ENCODE results near the gene MTX1.

The MTX1 gene

GRCh38 chr1:155199792-155200191 is 8.7 kb upstream of the MTX1 start:
- H3K36me3 ChIP-seq (ENCODE audit: low read depth), result 0 out of 2 replicates have a peak, but pooled peaks cover 5% of the 10 kb centered on the region
- H3K27ac ChIP-seq (ENCODE audit: poor library complexity, severe bottlenecking), result no peak overlapping the region
- H3K9me3 ChIP-seq (ENCODE audit: severe bottlenecking), result no peaks in the 10 kb centered on the region
- no peak for DNase-seq (ENCODE audit: low spot score)
- ATAC-seq (ENCODE audit: low read depth), result no peak
- H3K4me1 ChIP-seq (ENCODE audit: insufficient read depth, poor library complexity, severe bottlenecking), result no peaks in the 10 kb centered on the region
- no peak for TF ChIP-seq CTCF (IDR thresholded peaks at IDR 0.05; ENCODE audit: poor library complexity, severe bottlenecking)
- no peaks in the 10 kb centered on the region for H3K27me3 ChIP-seq (ENCODE audit: insufficient read depth, poor library complexity, severe bottlenecking)
- H3K4me3 ChIP-seq (ENCODE audit: severe bottlenecking), result no peak overlapping the region

DNA sequence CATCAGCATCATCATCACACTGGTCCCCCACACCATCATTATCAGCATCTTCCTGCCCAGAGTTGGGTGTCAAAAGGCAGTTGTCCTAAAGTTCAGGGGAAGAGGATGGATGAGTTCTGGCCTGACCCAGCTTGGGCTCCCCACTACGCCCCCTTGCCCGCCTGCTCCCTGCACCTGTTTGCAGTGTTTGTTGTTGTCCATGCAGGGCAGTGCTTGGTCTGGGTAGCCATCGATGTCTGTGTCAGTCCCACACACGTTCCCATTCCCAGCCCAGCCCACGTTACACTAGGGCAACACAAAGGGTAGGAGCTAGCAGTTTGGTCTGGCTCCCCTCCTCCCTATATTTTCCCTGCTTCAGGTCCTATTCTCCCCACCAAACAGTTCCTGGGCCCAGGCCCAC is 7.6 kb upstream of the MTX1 start:
- no peak for DNase-seq (ENCODE audit: low spot score)
- Histone ChIP-seq H3K36me3 (ENCODE audit: low read depth) (0 out of 2 replicates have a peak, but pooled peaks cover 5% of the 10 kb centered on the region), H3K27ac (ENCODE audit: poor library complexity, severe bottlenecking) (no peak overlapping the region), H3K4me1 (ENCODE audit: insufficient read depth, poor library complexity, severe bottlenecking) (no peaks in the 10 kb centered on the region), H3K9me3 (ENCODE audit: severe bottlenecking) (no peaks in the 10 kb centered on the region), H3K27me3 (ENCODE audit: insufficient read depth, poor library complexity, severe bottlenecking) (no peaks in the 10 kb centered on the region), H3K4me3 (ENCODE audit: severe bottlenecking) (no peak overlapping the region)
- no peak for TF ChIP-seq CTCF (IDR thresholded peaks at IDR 0.05; ENCODE audit: poor library complexity, severe bottlenecking)
- ATAC-seq (ENCODE audit: low read depth), result no peak

DNA sequence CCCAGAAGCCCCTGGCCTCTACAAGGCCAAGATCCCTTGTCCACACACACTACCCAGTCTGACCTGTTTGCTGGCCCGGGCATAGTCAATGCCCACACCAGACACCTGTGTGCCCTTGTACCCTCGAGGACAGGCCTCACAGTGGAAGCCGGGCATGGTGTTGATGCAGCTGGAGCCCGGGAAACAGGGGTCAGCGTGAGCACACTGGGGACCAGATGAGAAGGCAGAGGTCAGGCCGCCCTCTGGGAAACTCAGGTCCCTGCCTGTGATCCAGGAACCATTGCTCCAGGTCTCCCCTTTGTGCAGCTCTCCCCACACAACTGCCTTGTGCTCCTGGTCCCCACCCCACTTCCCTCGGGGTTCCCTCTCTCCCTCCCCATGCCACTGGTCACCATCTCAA is 6.3 kb upstream of the MTX1 start:
- H3K27ac ChIP-seq (ENCODE audit: poor library complexity, severe bottlenecking), result no peak overlapping the region
- ATAC-seq (ENCODE audit: low read depth) (no peak), DNase-seq (ENCODE audit: low spot score) (no peak)
- no peak for TF ChIP-seq CTCF (IDR thresholded peaks at IDR 0.05; ENCODE audit: poor library complexity, severe bottlenecking)
- no peaks in the 10 kb centered on the region for H3K4me1 ChIP-seq (ENCODE audit: insufficient read depth, poor library complexity, severe bottlenecking)
- 0 out of 2 replicates have a peak, but pooled peaks cover 3% of the 10 kb centered on the region for H3K36me3 ChIP-seq (ENCODE audit: low read depth)
- no peaks in the 10 kb centered on the region for H3K27me3 ChIP-seq (ENCODE audit: insufficient read depth, poor library complexity, severe bottlenecking)
- H3K9me3 ChIP-seq (ENCODE audit: severe bottlenecking), result no peaks in the 10 kb centered on the region
- H3K4me3 ChIP-seq (ENCODE audit: severe bottlenecking), result no peak overlapping the region

- Histone ChIP-seq H3K4me3 (ENCODE audit: severe bottlenecking) (no peak overlapping the region), H3K36me3 (ENCODE audit: low read depth) (0 out of 2 replicates have a peak, but pooled peaks cover 3% of the 10 kb centered on the region), H3K9me3 (ENCODE audit: severe bottlenecking) (no peaks in the 10 kb centered on the region), H3K27ac (ENCODE audit: poor library complexity, severe bottlenecking) (no peak overlapping the region), H3K4me1 (ENCODE audit: insufficient read depth, poor library complexity, severe bottlenecking) (no peaks in the 10 kb centered on the region), H3K27me3 (ENCODE audit: insufficient read depth, poor library complexity, severe bottlenecking) (no peaks in the 10 kb centered on the region)
- DNase-seq (ENCODE audit: low spot score) (no peak), ATAC-seq (ENCODE audit: low read depth) (no peak)
- no peak for TF ChIP-seq CTCF (IDR thresholded peaks at IDR 0.05; ENCODE audit: poor library complexity, severe bottlenecking)
Observed at GRCh38 chr1:155202731-155203515, 5.6 kb upstream of the MTX1 start.

DNA sequence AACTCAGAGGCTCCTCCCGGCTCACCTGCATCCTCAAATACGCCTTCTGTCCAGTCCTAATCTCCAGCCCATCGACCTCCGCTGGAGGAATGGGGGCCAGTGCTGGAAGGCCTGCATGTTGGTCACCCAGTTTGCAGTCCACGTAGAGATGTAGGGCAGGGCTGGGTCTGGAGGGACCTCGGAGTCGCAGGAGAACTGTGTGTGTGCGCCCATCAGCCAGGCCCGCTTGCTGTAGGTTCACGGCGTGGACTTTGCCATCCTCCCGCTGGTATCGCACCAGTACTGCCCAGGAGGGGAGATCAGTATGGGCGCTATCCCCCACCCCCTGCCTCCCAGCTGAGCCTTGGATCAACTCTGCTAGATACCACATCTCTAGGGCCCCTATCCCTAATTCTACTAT is 3.5 kb upstream of the MTX1 start:
- Histone ChIP-seq H3K36me3 (ENCODE audit: low read depth) (no peaks in the 10 kb centered on the region), H3K9me3 (ENCODE audit: severe bottlenecking) (no peaks in the 10 kb centered on the region), H3K27ac (ENCODE audit: poor library complexity, severe bottlenecking) (no peak overlapping the region), H3K27me3 (ENCODE audit: insufficient read depth, poor library complexity, severe bottlenecking) (no peaks in the 10 kb centered on the region), H3K4me3 (ENCODE audit: severe bottlenecking) (no peak overlapping the region), H3K4me1 (ENCODE audit: insufficient read depth, poor library complexity, severe bottlenecking) (peaks cover 3% of the 10 kb centered on the region)
- DNase-seq (ENCODE audit: low spot score) (no peak), ATAC-seq (ENCODE audit: low read depth) (no peak)
- no peak for TF ChIP-seq CTCF (IDR thresholded peaks at IDR 0.05; ENCODE audit: poor library complexity, severe bottlenecking)
